ENCODE measurements around the gene LTBP2. TPM values are rescaled to one million over a fixed set of nuclear protein-coding genes. Genes with fewer than 3 reads are reported as not detected.

Gene LTBP2
- total RNA-seq, 3 donors from 2014 or later, result 1.7 to 10.2 (median 3.0) TPM

DNA sequence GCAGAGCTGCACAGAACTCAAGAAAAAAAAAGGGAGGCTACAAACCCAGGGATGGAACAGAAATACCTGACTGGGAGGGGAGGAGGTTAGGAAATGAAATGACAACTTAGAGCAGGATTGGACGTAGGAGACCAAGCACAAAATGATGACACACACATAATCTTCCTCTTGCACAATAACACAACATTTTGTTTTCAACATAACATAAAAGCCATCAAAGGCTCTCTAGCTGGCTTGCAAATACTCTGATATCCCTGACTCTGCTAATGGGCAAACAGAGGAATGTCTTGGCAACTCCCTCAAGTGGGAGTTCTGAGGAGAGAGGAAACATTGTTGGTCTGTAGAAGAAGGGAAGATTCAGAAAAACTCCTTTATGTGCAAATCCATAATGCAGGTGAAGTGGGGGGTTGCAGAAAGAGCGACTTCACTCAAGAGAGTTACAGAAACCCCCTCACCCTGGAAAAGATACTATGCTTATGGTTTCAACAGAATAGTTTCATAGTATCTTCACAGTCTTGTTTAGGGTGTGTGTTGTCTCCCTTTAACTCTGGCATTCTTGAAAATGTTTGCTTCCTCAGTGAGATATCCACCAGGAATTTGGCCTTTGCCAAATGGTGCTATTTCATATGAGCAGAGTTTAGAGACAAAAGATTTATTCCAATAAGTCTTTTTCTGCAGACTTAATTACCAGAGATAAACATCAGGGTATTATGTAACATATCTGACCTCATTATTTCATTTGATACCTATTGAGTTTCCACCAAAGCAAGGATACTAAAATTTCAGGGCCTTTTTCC is 43.8 kb upstream of the LTBP2 start:
- H3K9me3 ChIP-seq, result no peaks in the 10 kb centered on the region
- DNase-seq (no peak), ATAC-seq (no peak)
- TF ChIP-seq, protein P1, sequence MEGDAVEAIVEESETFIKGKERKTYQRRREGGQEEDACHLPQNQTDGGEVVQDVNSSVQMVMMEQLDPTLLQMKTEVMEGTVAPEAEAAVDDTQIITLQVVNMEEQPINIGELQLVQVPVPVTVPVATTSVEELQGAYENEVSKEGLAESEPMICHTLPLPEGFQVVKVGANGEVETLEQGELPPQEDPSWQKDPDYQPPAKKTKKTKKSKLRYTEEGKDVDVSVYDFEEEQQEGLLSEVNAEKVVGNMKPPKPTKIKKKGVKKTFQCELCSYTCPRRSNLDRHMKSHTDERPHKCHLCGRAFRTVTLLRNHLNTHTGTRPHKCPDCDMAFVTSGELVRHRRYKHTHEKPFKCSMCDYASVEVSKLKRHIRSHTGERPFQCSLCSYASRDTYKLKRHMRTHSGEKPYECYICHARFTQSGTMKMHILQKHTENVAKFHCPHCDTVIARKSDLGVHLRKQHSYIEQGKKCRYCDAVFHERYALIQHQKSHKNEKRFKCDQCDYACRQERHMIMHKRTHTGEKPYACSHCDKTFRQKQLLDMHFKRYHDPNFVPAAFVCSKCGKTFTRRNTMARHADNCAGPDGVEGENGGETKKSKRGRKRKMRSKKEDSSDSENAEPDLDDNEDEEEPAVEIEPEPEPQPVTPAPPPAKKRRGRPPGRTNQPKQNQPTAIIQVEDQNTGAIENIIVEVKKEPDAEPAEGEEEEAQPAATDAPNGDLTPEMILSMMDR (IDR thresholded peaks at IDR 0.05), result no peak
- no peaks in the 10 kb centered on the region for H3K36me3 ChIP-seq (ENCODE audit: low read depth)
- no peaks in the 10 kb centered on the region for H3K4me1 ChIP-seq (ENCODE audit: low read depth)
- no peak overlapping the region for H3K4me3 ChIP-seq
- intact Hi-C loops (cut with DNase I, micrococcal nuclease), result no loop called here

- no peaks in the 10 kb centered on the region for H3K36me3 ChIP-seq (ENCODE audit: low read depth)
- H3K4me1 ChIP-seq (ENCODE audit: low read depth), result no peaks in the 10 kb centered on the region
- intact Hi-C loops (cut with DNase I, micrococcal nuclease), result no loop called here
- ATAC-seq, result no peak
- H3K9me3 ChIP-seq, result no peaks in the 10 kb centered on the region
- no peak for DNase-seq
- TF ChIP-seq, protein P1 (IDR thresholded peaks at IDR 0.05), result no peak
- H3K4me3 ChIP-seq, result no peak overlapping the region
Measured at GRCh38 chr14:74654931-74655330, 42.9 kb upstream of the LTBP2 start.

GRCh38 chr14:74653386-74654138 is 41.5 kb upstream of the LTBP2 start:
- H3K9me3 ChIP-seq, result no peaks in the 10 kb centered on the region
- H3K36me3 ChIP-seq (ENCODE audit: low read depth), result no peaks in the 10 kb centered on the region
- DNase-seq (no peak), ATAC-seq (no peak)
- TF ChIP-seq, protein P1 (IDR thresholded peaks at IDR 0.05), result no peak
- H3K4me3 ChIP-seq, result no peak overlapping the region
- intact Hi-C loops (cut with DNase I, micrococcal nuclease), result no loop called here
- no peaks in the 10 kb centered on the region for H3K4me1 ChIP-seq (ENCODE audit: low read depth)

GRCh38 chr14:74652541-74652940 is 40.5 kb upstream of the LTBP2 start:
- TF ChIP-seq, protein P1 (IDR thresholded peaks at IDR 0.05), result no peak
- Histone ChIP-seq H3K9me3 (no peaks in the 10 kb centered on the region), H3K36me3 (ENCODE audit: low read depth) (no peaks in the 10 kb centered on the region), H3K4me1 (ENCODE audit: low read depth) (no peaks in the 10 kb centered on the region), H3K4me3 (no peak overlapping the region)
- intact Hi-C loops (cut with DNase I, micrococcal nuclease), result no loop called here
- DNase-seq, result no peak
- ATAC-seq, result no peak

GRCh38 chr14:74650927-74651686 is 39.1 kb upstream of the LTBP2 start:
- Histone ChIP-seq H3K9me3 (no peaks in the 10 kb centered on the region), H3K4me1 (ENCODE audit: low read depth) (no peaks in the 10 kb centered on the region), H3K4me3 (no peak overlapping the region), H3K36me3 (ENCODE audit: low read depth) (no peaks in the 10 kb centered on the region)
- no peak for ATAC-seq
- no peak for DNase-seq
- TF ChIP-seq, protein P1 (IDR thresholded peaks at IDR 0.05), result no peak
- intact Hi-C loops (cut with DNase I, micrococcal nuclease), result no loop called here

Measured in mucosa of descending colon (tissue), 3 donors.